Cardiac muscle cell (in vitro differentiated cells and primary cell): ENCODE results near the gene OPRM1. TPM values are rescaled to one million over a fixed set of nuclear protein-coding genes. Genes with fewer than 3 reads are reported as not detected.

Experiments used
- DNase-seq, 2 donors: peaks; one replicate each; pipeline versions ENCODE4 v3.0.0 to v3.0.0-alpha.2; 2010 to 2017; ENCODE audit warnings: low read depth in 1 of 2, low spot score in 1 of 2
- H3K27ac ChIP-seq: fragments of 200-600 bp; sonication (generic); 2 replicates; pipeline ENCODE4 v1.5.1; 2016
- H3K27me3 ChIP-seq: fragments of 200-600 bp; sonication (generic); 2 replicates; pipeline ENCODE4 v1.6.0; 2016; ENCODE audit warnings: control low read depth
- H3K36me3 ChIP-seq: fragments of 200-600 bp; sonication (generic); 2 replicates; pipeline ENCODE4 v1.5.1; 2016; ENCODE audit warnings: control low read depth
- H3K4me1 ChIP-seq: fragments of 200-600 bp; sonication (generic); 2 replicates; pipeline ENCODE4 v1.8.1; 2017; ENCODE audit warnings: low read depth, mild to moderate bottlenecking, mixed run types
- H3K4me3 ChIP-seq: fragments of 200-600 bp; sonication (generic); 2 replicates; pipeline ENCODE4 v1.5.1; 2016; ENCODE audit warnings: mild to moderate bottlenecking
- H3K9me3 ChIP-seq: fragments of 200-600 bp; sonication (generic); 2 replicates; pipeline ENCODE4 v1.5.1; 2017; ENCODE audit warnings: low read depth, mild to moderate bottlenecking, control low read depth
- CTCF ChIP-seq: IDR thresholded peaks from 2 replicates; pipeline ENCODE4 v1.5.1; 2012; ENCODE audit warnings: low read depth, mild to moderate bottlenecking, low read length
- polyA plus RNA-seq: library from polyadenylated mRNA; unstranded; fragments of >200 nt; fragmentation: Nextera tagmentation; extraction: Ambion mirVana; gene quantifications from 2 replicates; pipeline ENCODE4 v1.2.1, GENCODE V29; 2016
- total RNA-seq: library from RNA; depleted of rRNA; stranded (reverse); fragments of >200 nt; gene quantifications from 2 replicates; pipeline ENCODE4 v1.2.3, GENCODE V29; 2016

Gene OPRM1
- total and polyA plus RNA-seq, 2 experiments from 2014 or later = not detected

GRCh38 chr6:154001494-154002285 lies 37.4 kb upstream of the OPRM1 start:
- no peak overlapping the region for H3K27ac ChIP-seq
- no peak overlapping the region for H3K4me3 ChIP-seq
- TF ChIP-seq CTCF = no peak
- no peaks in the 10 kb centered on the region for H3K36me3 ChIP-seq
- H3K27me3 ChIP-seq = no peaks in the 10 kb centered on the region
- DNase-seq = no peak
- no peaks in the 10 kb centered on the region for H3K4me1 ChIP-seq
- no peaks in the 10 kb centered on the region for H3K9me3 ChIP-seq

GRCh38 chr6:154002894-154003293 lies 36.1 kb upstream of the OPRM1 start:
- H3K27ac ChIP-seq = no peak overlapping the region
- no peak for TF ChIP-seq CTCF
- H3K36me3 ChIP-seq = no peaks in the 10 kb centered on the region
- H3K4me1 ChIP-seq = no peaks in the 10 kb centered on the region
- H3K4me3 ChIP-seq = no peak overlapping the region
- H3K9me3 ChIP-seq = no peaks in the 10 kb centered on the region
- no peaks in the 10 kb centered on the region for H3K27me3 ChIP-seq
- no peak for DNase-seq

DNA sequence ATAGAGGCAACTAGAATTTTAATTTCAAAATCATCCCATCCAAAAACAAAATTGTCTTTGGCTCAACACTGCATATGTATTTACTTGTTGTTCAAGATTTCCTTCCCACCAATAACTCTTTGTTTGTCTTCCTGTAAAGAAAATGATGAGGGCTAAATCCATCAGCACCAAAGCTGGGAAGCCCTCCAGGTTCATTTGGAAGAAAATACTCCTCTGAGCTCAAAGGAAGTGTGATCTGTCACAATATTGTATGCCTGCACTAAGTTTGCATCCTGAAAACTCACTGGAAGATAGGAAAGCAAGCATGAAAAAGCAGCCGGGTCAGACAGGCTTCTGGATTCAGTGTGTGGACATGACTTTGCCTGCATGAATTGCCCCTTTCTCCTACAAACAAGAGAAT lies 28.7 kb upstream of the OPRM1 start:
- no peak for DNase-seq
- H3K4me3 ChIP-seq = no peak overlapping the region
- H3K27me3 ChIP-seq = no peaks in the 10 kb centered on the region
- H3K4me1 ChIP-seq = no peaks in the 10 kb centered on the region
- no peak overlapping the region for H3K27ac ChIP-seq
- no peaks in the 10 kb centered on the region for H3K9me3 ChIP-seq
- H3K36me3 ChIP-seq = no peaks in the 10 kb centered on the region
- no peak for TF ChIP-seq CTCF

DNA sequence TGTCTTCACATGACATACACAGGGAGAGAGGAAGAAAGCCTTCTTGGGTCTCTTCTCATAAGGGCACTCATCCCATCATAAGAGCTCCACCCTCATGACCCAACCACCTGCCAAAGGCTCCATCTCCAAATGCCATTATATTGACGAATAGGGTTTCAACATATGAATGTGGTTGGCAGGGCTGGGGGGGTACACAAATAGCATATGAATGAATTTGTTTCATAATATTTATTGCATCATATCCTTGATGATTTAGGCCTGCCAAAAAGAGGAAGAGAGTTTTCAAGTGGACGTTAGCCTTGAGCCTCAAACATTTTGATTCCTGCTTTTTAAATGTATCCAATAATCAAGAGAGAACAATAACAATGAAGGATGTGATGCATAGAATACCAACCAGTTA lies 26.2 kb upstream of the OPRM1 start:
- no peak for TF ChIP-seq CTCF
- Histone ChIP-seq H3K27me3 (no peaks in the 10 kb centered on the region), H3K4me3 (no peak overlapping the region), H3K4me1 (no peaks in the 10 kb centered on the region), H3K36me3 (no peaks in the 10 kb centered on the region), H3K9me3 (no peaks in the 10 kb centered on the region), H3K27ac (no peak overlapping the region)
- DNase-seq = no peak

GRCh38 chr6:154017786-154018185 lies 21.3 kb upstream of the OPRM1 start:
- Histone ChIP-seq H3K36me3 (no peaks in the 10 kb centered on the region), H3K9me3 (no peaks in the 10 kb centered on the region)

More at GRCh38 chr6:154017786-154018185, 21.3 kb upstream of the OPRM1 start:
- Histone ChIP-seq H3K27me3 (no peaks in the 10 kb centered on the region), H3K4me1 (no peaks in the 10 kb centered on the region), H3K27ac (no peak overlapping the region), H3K4me3 (no peak overlapping the region)
- DNase-seq = no peak
- no peak for TF ChIP-seq CTCF
